ENCODE measurements around the gene ZBTB18.
"Not testable (repeated sequence)": the region's sequence is repeated elsewhere in the genome, so short reads cannot be mapped to it uniquely, and the experiment has no call there.

Gene ZBTB18

GRCh38 chr1:244050835-244051444 lies at the start of gene ZBTB18:
Gene ZBTB18 (plus strand): TSS chr1:244051283. CDS start chr1:244051432, 149 bp downstream.
- DNase-seq (ENCODE audit: low read depth) = no peak

- DNase-seq (ENCODE audit: low read depth) = no peak
Observed at GRCh38 chr1:244002721-244003120, 48.4 kb upstream of the ZBTB18 start.

GRCh38 chr1:244005455-244005854 lies 45.6 kb upstream of the ZBTB18 start:
- DNase-seq (ENCODE audit: low read depth) = no peak

GRCh38 chr1:244006381-244006901 lies 44.6 kb upstream of the ZBTB18 start:
- no peak for DNase-seq (ENCODE audit: low read depth)

- DNase-seq (ENCODE audit: low read depth) = no peak
Observed at GRCh38 chr1:244006961-244007360, 44.1 kb upstream of the ZBTB18 start.

- DNase-seq (ENCODE audit: low read depth) = no peak
Observed at GRCh38 chr1:244010191-244010590, 40.9 kb upstream of the ZBTB18 start.

- DNase-seq (ENCODE audit: low read depth) = no peak
Observed at GRCh38 chr1:244010703-244011123, 40.4 kb upstream of the ZBTB18 start.

GRCh38 chr1:244011271-244011670 lies 39.8 kb upstream of the ZBTB18 start:
- no peak for DNase-seq (ENCODE audit: low read depth)

GRCh38 chr1:244011786-244012185 lies 39.3 kb upstream of the ZBTB18 start:
- DNase-seq (ENCODE audit: low read depth) = no peak

GRCh38 chr1:244012202-244012601 lies 38.9 kb upstream of the ZBTB18 start:
- DNase-seq (ENCODE audit: low read depth) = no peak

GRCh38 chr1:244013100-244013499 lies 38.0 kb upstream of the ZBTB18 start:
- DNase-seq (ENCODE audit: low read depth) = no peak

GRCh38 chr1:244014862-244015261 lies 36.2 kb upstream of the ZBTB18 start:
- DNase-seq (ENCODE audit: low read depth) = not testable (repeated sequence)

GRCh38 chr1:244019982-244020485 lies 31.0 kb upstream of the ZBTB18 start:
- DNase-seq (ENCODE audit: low read depth) = no peak

GRCh38 chr1:244021427-244021826 lies 29.7 kb upstream of the ZBTB18 start:
- no peak for DNase-seq (ENCODE audit: low read depth)

- no peak for DNase-seq (ENCODE audit: low read depth)
Observed at GRCh38 chr1:244022311-244022710, 28.8 kb upstream of the ZBTB18 start.

GRCh38 chr1:244022864-244023440 lies 28.1 kb upstream of the ZBTB18 start:
- DNase-seq (ENCODE audit: low read depth) = no peak

- DNase-seq (ENCODE audit: low read depth) = no peak
Observed at GRCh38 chr1:244027491-244028145, 23.5 kb upstream of the ZBTB18 start.

GRCh38 chr1:244028701-244029100 lies 22.4 kb upstream of the ZBTB18 start:
- no peak for DNase-seq (ENCODE audit: low read depth)

GRCh38 chr1:244029124-244029523 lies 22.0 kb upstream of the ZBTB18 start:
- DNase-seq (ENCODE audit: low read depth) = no peak

GRCh38 chr1:244030481-244031040 lies 20.5 kb upstream of the ZBTB18 start:
- no peak for DNase-seq (ENCODE audit: low read depth)

GRCh38 chr1:244035358-244035757 lies 15.7 kb upstream of the ZBTB18 start:
- DNase-seq (ENCODE audit: low read depth) = no peak

GRCh38 chr1:244037252-244037651 lies 13.8 kb upstream of the ZBTB18 start:
- DNase-seq (ENCODE audit: low read depth) = no peak

Data from stimulated activated CD8-positive, alpha-beta memory T cell treated with anti-CD3 and anti-CD28 coated beads, Interleukin-15, amount 100 ng/mL, for 1 hour (primary cell).